ENCODE measurements around the gene CADPS2. TPM values are rescaled to one million over a fixed set of nuclear protein-coding genes. Genes with fewer than 3 reads are reported as not detected.
"Not testable (repeated sequence)": the region's sequence is repeated elsewhere in the genome, so short reads cannot be mapped to it uniquely, and the experiment has no call there.

CADPS2 gene
- total and polyA plus RNA-seq, 12 donors: 14.6 to 103 (median 39.4) TPM

- no peak for DNase-seq
- H3K9me3 ChIP-seq (replicated peaks in 1 of 3): no peaks in the 10 kb centered on the region
Measured at GRCh38 chr7:122291189-122291588, 595.1 kb downstream of the CADPS2 start.

GRCh38 chr7:122290476-122290875 is 595.8 kb downstream of the CADPS2 start:
- peaks cover 5% of the 10 kb centered on the region for H3K27me3 ChIP-seq
- intact Hi-C loops (cut with DNase I): no loop called here
- no peak for TF ChIP-seq POLR2A (IDR thresholded peaks at IDR 0.05)
- no peak for TF ChIP-seq CTCF (IDR thresholded peaks at IDR 0.05)
- no peak for DNase-seq
- no peaks in the 10 kb centered on the region for H3K4me1 ChIP-seq (replicated peaks in 1 of 2)
- H3K9me3 ChIP-seq (replicated peaks in 1 of 3): no peaks in the 10 kb centered on the region
- 60 to 100% (median 90%) methylated on average over 1 of the region's 1 CpG for WGBS, 4 donors
- H3K27ac ChIP-seq: no peak overlapping the region
- H3K36me3 ChIP-seq (replicated peaks in 1 of 2): no peaks in the 10 kb centered on the region
- H3K4me3 ChIP-seq: no peak overlapping the region

More at GRCh38 chr7:122291189-122291588, 595.1 kb downstream of the CADPS2 start:
- H3K4me3 ChIP-seq: no peak overlapping the region
- peaks cover 7% of the 10 kb centered on the region for H3K27me3 ChIP-seq
- H3K27ac ChIP-seq: no peak overlapping the region
- no peaks in the 10 kb centered on the region for H3K36me3 ChIP-seq (replicated peaks in 1 of 2)
- H3K4me1 ChIP-seq (replicated peaks in 1 of 2): no peaks in the 10 kb centered on the region
- 81 to 89% (median 86%) methylated on average over 2 of the region's 2 CpGs for WGBS, 4 donors
- TF ChIP-seq POLR2A (IDR thresholded peaks at IDR 0.05) (no peak), CTCF (IDR thresholded peaks at IDR 0.05) (no peak)
- intact Hi-C loops (cut with DNase I): no loop called here

- DNase-seq: no peak
- WGBS, 4 donors: 56 to 65% (median 62%) methylated on average over 1 of the region's 1 CpG
- no peak for TF ChIP-seq POLR2A (IDR thresholded peaks at IDR 0.05)
- TF ChIP-seq CTCF (IDR thresholded peaks at IDR 0.05): no peak
Measured at GRCh38 chr7:122289426-122289825, 596.8 kb downstream of the CADPS2 start.

GRCh38 chr7:122284608-122285007 is 601.7 kb downstream of the CADPS2 start:
- not testable (repeated sequence) for H3K9me3 ChIP-seq (replicated peaks in 1 of 3)
- WGBS, 4 donors: 89 to 95% (median 91%) methylated on average over 10 to 16 of the region's 24 CpGs

More at GRCh38 chr7:122289426-122289825, 596.8 kb downstream of the CADPS2 start:
- H3K9me3 ChIP-seq (replicated peaks in 1 of 3): no peaks in the 10 kb centered on the region
- intact Hi-C loops (cut with DNase I): no loop called here
- H3K27me3 ChIP-seq: peaks cover 5% of the 10 kb centered on the region
- H3K36me3 ChIP-seq (replicated peaks in 1 of 2): no peaks in the 10 kb centered on the region
- H3K4me3 ChIP-seq: no peak overlapping the region
- H3K4me1 ChIP-seq (replicated peaks in 1 of 2): no peaks in the 10 kb centered on the region
- H3K27ac ChIP-seq: no peak overlapping the region

GRCh38 chr7:122273117-122273516 is 613.1 kb downstream of the CADPS2 start:
- Histone ChIP-seq H3K27ac (no peak overlapping the region), H3K9me3 (replicated peaks in 1 of 3) (no peaks in the 10 kb centered on the region), H3K4me3 (no peak overlapping the region), H3K36me3 (replicated peaks in 1 of 2) (no peaks in the 10 kb centered on the region), H3K4me1 (replicated peaks in 1 of 2) (no peaks in the 10 kb centered on the region), H3K27me3 (no peaks in the 10 kb centered on the region)
- DNase-seq: no peak
- TF ChIP-seq POLR2A (IDR thresholded peaks at IDR 0.05): no peak
- TF ChIP-seq CTCF (IDR thresholded peaks at IDR 0.05): no peak
- whole genome bisulfite sequencing, 4 donors: 71 to 85% (median 79%) methylated on average over 2 of the region's 2 CpGs
- intact Hi-C loops (cut with DNase I): no loop called here

More at GRCh38 chr7:122284608-122285007, 601.7 kb downstream of the CADPS2 start:
- H3K4me3 ChIP-seq; H3K36me3 ChIP-seq (replicated peaks in 1 of 2); H3K27ac ChIP-seq; intact Hi-C loops (cut with DNase I); DNase-seq; H3K4me1 ChIP-seq (replicated peaks in 1 of 2); H3K27me3 ChIP-seq: not testable (repeated sequence)
